Endothelial cell of umbilical vein (primary cell): Measurements from ENCODE around the gene STC2. TPM values are rescaled to one million over a fixed set of nuclear protein-coding genes. Genes with fewer than 3 reads are reported as not detected.

Experiments
- BruUV-seq: library from RNA; stranded (reverse); fragments of 400-500 nt; replicated peaks from 2 replicates; lab custom pipeline; 2021; lab: Mats Ljungman, UMichigan
- CTCF ChIA-PET: fragments of 300-600, 350-600 bp; sonication (Branson Sonifier 250); formaldehyde crosslinking; loops from one replicate; lab custom pipeline; 2021; ENCODE audit warnings: antibody characterized with exemption, inconsistent platforms; lab: Charles Lee
- POLR2A ChIA-PET: fragments of 300-600, 350-600 bp; sonication (Branson Sonifier 250); formaldehyde crosslinking; loops from one replicate; lab custom pipeline; 2021; ENCODE audit warnings: antibody characterized with exemption, inconsistent platforms; lab: Charles Lee
- DNase-seq: peaks from one replicate; pipeline ENCODE4 v3.0.0-alpha.2; 2011; ENCODE audit warnings: low read depth, low spot score
- FAIRE-seq: peaks from 2 replicates; lab custom pipeline; 2011; peaks lifted over from hg19 to GRCh38; lab: Jason Lieb, UNC
- H2AFZ ChIP-seq: 2 replicates; pipeline ENCODE4 v1.6.0; 2012; ENCODE audit warnings: low read depth, low read length, control low read depth, inconsistent platforms
- H3K27ac ChIP-seq: 2 replicates; pipeline ENCODE4 v1.5.1; 2011; ENCODE audit warnings: low read depth, mild to moderate bottlenecking, control low read depth, low read length, moderate library complexity; ENCODE audit not compliant: insufficient read depth
- H3K27me3 ChIP-seq, 2 experiments: 2 replicates each; pipeline versions ENCODE4 v1.6.0 to v1.6.1; 2011; ENCODE audit warnings: low read length in 2 of 2, mixed read lengths in 1 of 2; ENCODE audit not compliant: control insufficient read depth in 2 of 2, insufficient read depth in 2 of 2
- H3K36me3 ChIP-seq, 2 experiments: 2 replicates in 1 of 2; 3 replicates in 1 of 2; pipeline ENCODE4 v1.5.1; 2011; ENCODE audit warnings: low read length in 2 of 2, mild to moderate bottlenecking in 1 of 2, moderate library complexity in 1 of 2; ENCODE audit not compliant: control insufficient read depth in 2 of 2, insufficient read depth in 2 of 2; ENCODE audit errors: extremely low read depth in 1 of 2
- H3K4me1 ChIP-seq: 3 replicates; pipeline ENCODE4 v1.5.1; 2011; ENCODE audit warnings: mild to moderate bottlenecking, low read length; ENCODE audit not compliant: control insufficient read depth, insufficient read depth; ENCODE audit errors: extremely low read depth
- H3K4me2 ChIP-seq: 2 replicates; pipeline ENCODE4 v1.6.1; 2011; ENCODE audit warnings: low read length, control low read depth, mixed read lengths; ENCODE audit not compliant: insufficient read depth
- H3K4me3 ChIP-seq, 3 experiments: fragments of 200-600 bp in 1 of 3; sonication (generic), shearing (Covaris generic) in 1 of 3; replicated peaks in 1 of 3; 2 replicates each; pipeline ENCODE4 v1.5.1; 2011 to 2016; ENCODE audit warnings: control low read depth in 3 of 3, low read length in 3 of 3, mild to moderate bottlenecking in 2 of 3, inconsistent platforms in 1 of 3, low read depth in 1 of 3, moderate library complexity in 1 of 3; ENCODE audit not compliant: insufficient read depth in 1 of 3
- H3K79me2 ChIP-seq: 2 replicates; pipeline ENCODE4 v1.6.0; 2012; ENCODE audit warnings: low read length, inconsistent platforms; ENCODE audit not compliant: control insufficient read depth, insufficient read depth
- H3K9ac ChIP-seq: replicated peaks from 2 replicates; pipeline ENCODE3; 2011; ENCODE audit warnings: low read length, control low read depth; ENCODE audit not compliant: insufficient read depth; ENCODE audit errors: extremely low read depth
- H3K9me1 ChIP-seq: replicated peaks from 3 replicates; pipeline ENCODE4 v1.6.0; 2011; ENCODE audit warnings: mild to moderate bottlenecking, low read length; ENCODE audit not compliant: control insufficient read depth, insufficient read depth; ENCODE audit errors: extremely low read depth
- H3K9me3 ChIP-seq: replicated peaks from 2 replicates; pipeline ENCODE4 v1.5.1; 2012; ENCODE audit warnings: low read length, inconsistent platforms; ENCODE audit not compliant: control insufficient read depth, insufficient read depth
- H4K20me1 ChIP-seq: replicated peaks from 2 replicates; pipeline ENCODE3; 2011; ENCODE audit warnings: mild to moderate bottlenecking, low read length; ENCODE audit not compliant: control insufficient read depth, insufficient read depth; ENCODE audit errors: extremely low read depth
- EZH2 ChIP-seq: IDR thresholded peaks from 2 replicates; pipeline ENCODE4 v1.6.1; 2012; ENCODE audit warnings: borderline replicate concordance, low read depth, mild to moderate bottlenecking, moderate library complexity, low read length, inconsistent platforms; ENCODE audit not compliant: severe bottlenecking
- FOS ChIP-seq: IDR thresholded peaks from 2 replicates; pipeline ENCODE4 v1.6.1; 2011; ENCODE audit warnings: mild to moderate bottlenecking, low read length, moderate library complexity, borderline replicate concordance; ENCODE audit not compliant: insufficient read depth
- GATA2 ChIP-seq: IDR thresholded peaks from 2 replicates; pipeline ENCODE4 v1.7.0; 2011; ENCODE audit warnings: low read depth, mild to moderate bottlenecking, moderate library complexity, mixed read lengths, low read length; ENCODE audit not compliant: insufficient read length, insufficient read depth
- JUN ChIP-seq: IDR thresholded peaks from 2 replicates; pipeline ENCODE4 v1.6.1; 2011; ENCODE audit warnings: borderline replicate concordance, low read depth; ENCODE audit not compliant: insufficient read length, insufficient read depth
- MYC ChIP-seq: IDR thresholded peaks from one replicate; pipeline ENCODE4 v1.6.1; 2011; ENCODE audit warnings: mild to moderate bottlenecking, low read depth, low read length
- POLR2A ChIP-seq: IDR thresholded peaks from 2 replicates; pipeline ENCODE4 v1.6.1; 2012; ENCODE audit warnings: low read depth, mild to moderate bottlenecking, control low read depth, low read length
- POLR2AphosphoS5 ChIP-seq: IDR thresholded peaks from 2 replicates; pipeline ENCODE4 v1.6.1; 2012; ENCODE audit warnings: low read depth, mild to moderate bottlenecking, control low read depth, low read length, moderate library complexity; ENCODE audit not compliant: insufficient read depth
- dilution Hi-C: fragments of 300-500 bp; cut with MboI; formaldehyde crosslinking; loops from one replicate; pipeline ENCODE4 v1.15.0; 2019; ENCODE audit warnings: low sequenced_read_pairs; ENCODE audit not compliant: extremely low pct_ligation_motif_present
- intact Hi-C: fragments of 100-400 bp; cut with micrococcal nuclease; formaldehyde crosslinking; loops from one replicate; pipeline ENCODE4 v1.10.0; 2022
- polyA plus RNA-seq, 4 experiments: library from polyadenylated mRNA; depleted of rRNA in 3 of 4; stranded (reverse) in 3 of 4; unstranded in 1 of 4; fragments of >200 nt; gene quantifications; 2 replicates each; pipeline versions ENCODE4 v1.2.1 to v1.2.3, GENCODE V29; 2011 to 2012; ENCODE audit warnings: missing spikeins in 1 of 4
- total RNA-seq: library from RNA; stranded (reverse); gene quantifications from 2 replicates; pipeline ENCODE4 v1.2.3, GENCODE V29; 2021
- TF ChIP-seq, protein P1 (sequence below): IDR thresholded peaks from 2 replicates; pipeline ENCODE4 v1.6.1; 2011; ENCODE audit not compliant: insufficient read depth, insufficient read length
- TF ChIP-seq, protein P2 (sequence below), 2 donors: IDR thresholded peaks; 1 replicate in 1 of 2; 2 replicates in 1 of 2; pipeline ENCODE4 v1.5.1; 2011; ENCODE audit warnings: low read length in 2 of 2, mild to moderate bottlenecking in 2 of 2, moderate library complexity in 2 of 2, control low read depth in 1 of 2, inconsistent platforms in 1 of 2, low read depth in 1 of 2; ENCODE audit not compliant: insufficient read depth in 1 of 2; ENCODE audit errors: extremely low read depth in 1 of 2

The STC2 gene
- total and polyA plus RNA-seq, 2 donors (not counting 3 experiments of a cell fraction or from before 2014, with no cell fraction given): 19.0 to 26.9 TPM

DNA sequence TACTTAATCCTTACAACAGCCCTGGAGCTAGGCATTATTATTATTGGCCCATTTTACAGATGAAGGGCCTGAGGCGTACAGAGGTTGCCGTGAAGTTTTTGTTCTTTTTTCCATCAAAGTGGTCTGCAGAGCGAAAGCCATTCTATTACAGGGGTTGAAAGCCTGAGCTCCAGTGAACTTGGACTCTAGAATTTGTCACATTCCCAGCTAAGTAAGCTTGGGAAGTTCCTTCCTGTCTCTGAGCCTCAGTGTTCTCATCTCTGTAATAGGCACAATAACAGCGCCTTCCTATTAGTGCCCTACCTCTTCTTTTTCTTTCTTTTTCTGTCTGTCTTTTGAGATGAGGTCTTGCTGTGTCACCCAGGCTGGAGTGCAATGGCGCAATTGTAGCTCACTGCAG lies 49.0 kb downstream of the STC2 start:
- no peak for DNase-seq
- Histone ChIP-seq H3K9ac (no peak overlapping the region), H3K9me1 (no peaks in the 10 kb centered on the region), H3K9me3 (no peaks in the 10 kb centered on the region), H3K79me2 (no peaks in the 10 kb centered on the region), H3K4me1 (peaks cover 2% of the 10 kb centered on the region), H3K27me3 (peaks cover 15 to 18% of the 10 kb centered on the region in 2 experiments), H3K4me3 (no peak overlapping the region), H3K27ac (no peak overlapping the region), H2AFZ (no peak overlapping the region), H3K4me2 (no peak overlapping the region), H4K20me1 (no peaks in the 10 kb centered on the region), H3K36me3 (no peaks in the 10 kb centered on the region)
- intact Hi-C loops: no loop called here
- BruUV-seq: no TSS peak
- TF ChIP-seq EZH2 (no peak), FOS (no peak), POLR2AphosphoS5 (no peak), MYC (no peak), JUN (no peak), GATA2 (no peak)
- TF ChIP-seq, protein P1, sequence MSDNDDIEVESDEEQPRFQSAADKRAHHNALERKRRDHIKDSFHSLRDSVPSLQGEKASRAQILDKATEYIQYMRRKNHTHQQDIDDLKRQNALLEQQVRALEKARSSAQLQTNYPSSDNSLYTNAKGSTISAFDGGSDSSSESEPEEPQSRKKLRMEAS: no peak
- dilution Hi-C loops: no loop called here
- CTCF ChIA-PET: interaction anchor here (0.9 to 1.6 kb wide), 4 partner anchors 15 to 572 kb away, joined by 3 to 5 read pairs (median 4); partner anchors contain the start of gene ATP6V0E1
- POLR2A ChIA-PET: no interaction called here
- no peak for FAIRE-seq

DNA sequence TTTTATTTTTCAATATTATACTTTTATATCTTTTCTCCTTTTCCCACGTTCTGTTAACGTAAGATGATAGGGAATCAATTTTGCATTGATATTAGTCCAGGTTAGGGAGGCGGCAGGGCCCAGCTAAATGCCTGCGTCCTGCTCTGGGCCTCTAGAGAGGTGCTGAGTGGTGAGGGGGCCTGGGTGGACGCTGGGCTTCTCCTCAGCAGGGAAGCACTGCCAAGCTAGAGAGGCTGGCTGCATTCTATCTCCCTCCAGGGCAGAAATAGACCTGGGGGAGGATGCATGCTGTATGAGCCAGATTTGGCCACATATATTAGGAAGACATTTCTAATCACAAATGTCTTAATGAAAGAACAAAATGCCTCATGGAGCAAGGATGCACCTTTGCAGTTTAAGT lies 49.6 kb downstream of the STC2 start:
- H3K4me3 ChIP-seq: no peak overlapping the region
- DNase-seq: no peak
- no peak overlapping the region for H3K27ac ChIP-seq
- H4K20me1 ChIP-seq: no peaks in the 10 kb centered on the region
- no TSS peak for BruUV-seq
- H3K36me3 ChIP-seq: no peaks in the 10 kb centered on the region
- dilution Hi-C loops: no loop called here
- intact Hi-C loops: no loop called here
- H2AFZ ChIP-seq: no peak overlapping the region
- no peak overlapping the region for H3K9ac ChIP-seq
- no peaks in the 10 kb centered on the region for H3K9me1 ChIP-seq
- H3K9me3 ChIP-seq: no peaks in the 10 kb centered on the region
- ChIA-PET POLR2A (no interaction called here), CTCF (interaction anchor here (0.9 to 1.6 kb wide), 4 partner anchors 16 to 572 kb away, joined by 3 to 5 read pairs (median 4); partner anchors contain the start of gene ATP6V0E1)
- TF ChIP-seq, protein P1: no peak
- TF ChIP-seq POLR2A (no peak), GATA2 (no peak), FOS (no peak), JUN (no peak), EZH2 (no peak), POLR2AphosphoS5 (no peak), MYC (no peak)
- TF ChIP-seq, protein P2, sequence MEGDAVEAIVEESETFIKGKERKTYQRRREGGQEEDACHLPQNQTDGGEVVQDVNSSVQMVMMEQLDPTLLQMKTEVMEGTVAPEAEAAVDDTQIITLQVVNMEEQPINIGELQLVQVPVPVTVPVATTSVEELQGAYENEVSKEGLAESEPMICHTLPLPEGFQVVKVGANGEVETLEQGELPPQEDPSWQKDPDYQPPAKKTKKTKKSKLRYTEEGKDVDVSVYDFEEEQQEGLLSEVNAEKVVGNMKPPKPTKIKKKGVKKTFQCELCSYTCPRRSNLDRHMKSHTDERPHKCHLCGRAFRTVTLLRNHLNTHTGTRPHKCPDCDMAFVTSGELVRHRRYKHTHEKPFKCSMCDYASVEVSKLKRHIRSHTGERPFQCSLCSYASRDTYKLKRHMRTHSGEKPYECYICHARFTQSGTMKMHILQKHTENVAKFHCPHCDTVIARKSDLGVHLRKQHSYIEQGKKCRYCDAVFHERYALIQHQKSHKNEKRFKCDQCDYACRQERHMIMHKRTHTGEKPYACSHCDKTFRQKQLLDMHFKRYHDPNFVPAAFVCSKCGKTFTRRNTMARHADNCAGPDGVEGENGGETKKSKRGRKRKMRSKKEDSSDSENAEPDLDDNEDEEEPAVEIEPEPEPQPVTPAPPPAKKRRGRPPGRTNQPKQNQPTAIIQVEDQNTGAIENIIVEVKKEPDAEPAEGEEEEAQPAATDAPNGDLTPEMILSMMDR (IDR thresholded peaks at IDR 0.05; ENCODE audit: extremely low read depth in 1 of 2, insufficient read depth in 1 of 2, low read depth in 1 of 2, low read length in 2 of 2): no peak
- no peaks in the 10 kb centered on the region for H3K79me2 ChIP-seq
- H3K4me1 ChIP-seq: peaks cover 2% of the 10 kb centered on the region
- no peak for FAIRE-seq
- H3K4me2 ChIP-seq: no peak overlapping the region
- H3K27me3 ChIP-seq: peaks cover 15 to 18% of the 10 kb centered on the region in 2 experiments
